Adrenal gland (tissue), 5 donors: ENCODE results near the gene MYPN.

Experiments used
- CTCF ChIP-seq, 6 experiments: fragments of 450-650 bp in 4 of 6; fragments of 200-600 bp in 2 of 6; sonication (generic) in 1 of 6; IDR thresholded peaks; 1 replicate in 5 of 6; 2 replicates in 1 of 6; pipeline versions ENCODE4 v1.5.1 to v1.8.0; 2016 to 2021; ENCODE audit warnings: antibody characterized with exemption in 6 of 6, mild to moderate bottlenecking in 2 of 6, moderate library complexity in 1 of 6
- POLR2A ChIP-seq, 2 donors: fragments of 450-650 bp; IDR thresholded peaks; one replicate each; pipeline ENCODE4 v1.6.1; 2017; ENCODE audit warnings: antibody characterized with exemption in 2 of 2, mild to moderate bottlenecking in 2 of 2, moderate library complexity in 1 of 2
- donor health status: DM: no; HTN: no; CAD: no.

- no peak for TF ChIP-seq CTCF (IDR thresholded peaks at IDR 0.05)
- TF ChIP-seq POLR2A (IDR thresholded peaks at IDR 0.05), result no peak
These were observed 109.5 kb downstream of the MYPN start for GRCh38 chr10:68218786-68219185.
